DND-41 (cell line): Measurements from ENCODE around the gene GHITM.

ENCODE experiments used
- EZH2 ChIP-seq: IDR thresholded peaks from 3 replicates; pipeline ENCODE4 v1.6.1; 2012; ENCODE audit warnings: borderline replicate concordance, low read depth, mild to moderate bottlenecking, moderate library complexity, low read length, inconsistent platforms; ENCODE audit not compliant: severe bottlenecking
- TF ChIP-seq, protein P1 (sequence below): IDR thresholded peaks from 2 replicates; pipeline ENCODE4 v1.5.1; 2012; ENCODE audit warnings: borderline replicate concordance, low read length, moderate library complexity, mild to moderate bottlenecking; ENCODE audit not compliant: poor library complexity, severe bottlenecking; ENCODE audit errors: extremely low read depth

DNA sequence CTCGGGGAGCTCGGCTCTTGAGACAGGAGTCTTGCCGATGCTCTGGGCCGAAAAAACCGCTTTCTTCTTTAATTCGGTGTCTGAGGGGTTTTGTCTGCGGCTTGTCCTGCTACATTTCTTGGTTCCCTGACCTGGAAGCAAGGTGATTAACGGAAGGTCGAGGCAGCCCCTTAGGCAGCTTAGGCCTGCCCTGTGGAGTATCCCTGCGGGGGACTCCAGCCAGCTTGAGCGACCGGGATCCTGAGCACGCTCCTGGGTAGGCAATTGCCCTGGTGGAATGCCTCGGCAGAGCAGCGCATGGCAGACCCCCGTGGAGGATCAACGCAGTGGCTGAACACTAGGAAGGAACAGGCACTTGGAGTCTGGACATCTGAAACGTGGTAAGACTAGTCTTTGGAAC lies 30.5 kb upstream of the GHITM start:
- TF ChIP-seq, protein P1, sequence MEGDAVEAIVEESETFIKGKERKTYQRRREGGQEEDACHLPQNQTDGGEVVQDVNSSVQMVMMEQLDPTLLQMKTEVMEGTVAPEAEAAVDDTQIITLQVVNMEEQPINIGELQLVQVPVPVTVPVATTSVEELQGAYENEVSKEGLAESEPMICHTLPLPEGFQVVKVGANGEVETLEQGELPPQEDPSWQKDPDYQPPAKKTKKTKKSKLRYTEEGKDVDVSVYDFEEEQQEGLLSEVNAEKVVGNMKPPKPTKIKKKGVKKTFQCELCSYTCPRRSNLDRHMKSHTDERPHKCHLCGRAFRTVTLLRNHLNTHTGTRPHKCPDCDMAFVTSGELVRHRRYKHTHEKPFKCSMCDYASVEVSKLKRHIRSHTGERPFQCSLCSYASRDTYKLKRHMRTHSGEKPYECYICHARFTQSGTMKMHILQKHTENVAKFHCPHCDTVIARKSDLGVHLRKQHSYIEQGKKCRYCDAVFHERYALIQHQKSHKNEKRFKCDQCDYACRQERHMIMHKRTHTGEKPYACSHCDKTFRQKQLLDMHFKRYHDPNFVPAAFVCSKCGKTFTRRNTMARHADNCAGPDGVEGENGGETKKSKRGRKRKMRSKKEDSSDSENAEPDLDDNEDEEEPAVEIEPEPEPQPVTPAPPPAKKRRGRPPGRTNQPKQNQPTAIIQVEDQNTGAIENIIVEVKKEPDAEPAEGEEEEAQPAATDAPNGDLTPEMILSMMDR: no peak
- no peak for TF ChIP-seq EZH2
